Epithelial cell of proximal tubule (primary cell): Measurements from ENCODE around the gene SELENOH. TPM values are rescaled to one million over a fixed set of nuclear protein-coding genes. Genes with fewer than 3 reads are reported as not detected.

Experiments used
- DNase-seq: peaks from one replicate; pipeline ENCODE4 v3.0.0-alpha.2; 2011; ENCODE audit warnings: low read depth
- H3K4me3 ChIP-seq: 2 replicates; pipeline ENCODE4 v1.5.1; 2011; ENCODE audit warnings: low read depth, mild to moderate bottlenecking, low read length
- CTCF ChIP-seq: conservative IDR thresholded peaks from 2 replicates; pipeline ENCODE4 v1.5.1; 2012; ENCODE audit warnings: low read depth, mild to moderate bottlenecking, low read length
- total RNA-seq: library from RNA; depleted of rRNA; stranded (reverse); fragments of >200 nt; gene quantifications from 2 replicates; pipeline ENCODE4 v1.2.3, GENCODE V29; 2015

Gene SELENOH
- total RNA-seq, 1 donor from 2014 or later: 279 TPM

- DNase-seq: no peak
- H3K4me3 ChIP-seq: no peak overlapping the region
- no peak for TF ChIP-seq CTCF
Measured at GRCh38 chr11:57773026-57773598, 31.8 kb downstream of the SELENOH start.

- no peak for TF ChIP-seq CTCF
- DNase-seq: no peak
- H3K4me3 ChIP-seq: no peak overlapping the region
Measured at GRCh38 chr11:57775491-57775890, 34.2 kb downstream of the SELENOH start.

DNA sequence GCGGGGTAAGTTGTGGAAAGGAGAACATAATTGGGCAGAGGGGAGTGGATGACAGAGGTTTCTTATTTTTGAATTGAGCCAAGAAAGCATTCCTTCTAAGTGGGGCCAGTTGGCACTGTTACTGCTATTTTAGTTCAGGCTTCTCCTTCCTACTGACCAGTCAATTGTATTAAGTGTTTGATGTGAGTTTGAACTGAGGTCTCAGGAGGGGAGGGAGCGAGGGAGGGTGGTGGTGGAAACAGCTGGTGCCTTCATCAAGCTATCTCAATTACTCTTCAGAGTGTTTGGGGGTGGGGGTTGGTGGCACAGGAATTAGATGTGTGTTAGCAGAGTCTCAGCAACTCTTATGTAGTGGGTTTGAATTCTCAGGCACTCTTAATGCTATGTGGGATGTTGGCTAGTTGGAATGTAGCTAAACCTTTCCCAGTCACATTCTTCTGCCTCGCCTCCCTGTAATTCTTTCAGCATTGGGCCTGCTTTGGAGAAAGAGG, 34.8 kb downstream of the SELENOH start:
- H3K4me3 ChIP-seq: no peak overlapping the region
- DNase-seq: no peak
- no peak for TF ChIP-seq CTCF

DNA sequence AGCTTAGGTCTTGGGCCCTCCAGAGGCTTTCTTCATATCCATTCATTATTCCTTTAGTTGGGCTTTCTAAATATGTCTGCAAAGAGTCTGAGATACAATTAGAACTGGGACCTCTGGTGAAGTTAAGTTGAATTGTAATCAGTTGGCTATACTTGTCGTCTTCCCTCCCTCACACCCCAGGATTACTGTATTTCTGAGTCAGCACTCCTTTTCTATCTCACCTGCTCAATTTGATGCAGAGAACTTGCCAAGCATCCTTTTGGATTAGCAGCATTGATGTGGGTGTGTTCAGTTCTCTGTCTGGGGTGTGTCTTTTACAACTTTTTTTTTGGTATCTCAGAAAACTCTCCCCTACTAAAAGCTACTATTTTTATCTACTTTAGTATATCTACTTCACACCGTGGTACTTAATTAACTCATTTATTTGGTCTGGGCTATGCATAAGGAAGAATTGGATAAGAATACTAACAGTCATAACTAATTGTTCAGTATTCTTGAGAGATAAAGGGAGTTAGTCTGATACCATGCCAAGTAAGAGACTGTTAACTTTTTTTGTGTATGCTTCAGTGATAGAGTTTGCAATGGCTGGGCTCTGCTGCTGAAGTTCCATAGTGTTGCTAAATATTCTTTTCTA, 35.4 kb downstream of the SELENOH start:
- H3K4me3 ChIP-seq: no peak overlapping the region
- no peak for TF ChIP-seq CTCF
- DNase-seq: no peak

DNA sequence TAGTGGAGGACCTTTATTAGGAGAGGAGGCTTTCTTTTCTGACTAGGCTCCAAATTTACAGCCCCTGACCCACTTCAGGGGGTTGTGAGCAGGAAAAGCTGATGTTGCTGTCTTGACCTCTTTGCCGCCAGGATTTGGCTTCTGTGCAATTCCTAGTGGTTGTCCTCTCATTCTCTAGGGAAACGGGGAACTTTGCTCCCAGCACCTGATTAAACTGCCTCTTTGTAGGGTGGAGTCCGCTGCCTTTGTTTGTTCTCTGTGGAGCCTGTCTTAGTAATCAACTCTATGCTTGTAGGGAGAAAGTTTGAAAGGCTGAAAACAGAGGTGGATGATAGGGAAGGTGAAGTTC, 36.7 kb downstream of the SELENOH start:
- DNase-seq: no peak
- H3K4me3 ChIP-seq: peak overlapping the region; percentile 5
- TF ChIP-seq CTCF: no peak

DNA sequence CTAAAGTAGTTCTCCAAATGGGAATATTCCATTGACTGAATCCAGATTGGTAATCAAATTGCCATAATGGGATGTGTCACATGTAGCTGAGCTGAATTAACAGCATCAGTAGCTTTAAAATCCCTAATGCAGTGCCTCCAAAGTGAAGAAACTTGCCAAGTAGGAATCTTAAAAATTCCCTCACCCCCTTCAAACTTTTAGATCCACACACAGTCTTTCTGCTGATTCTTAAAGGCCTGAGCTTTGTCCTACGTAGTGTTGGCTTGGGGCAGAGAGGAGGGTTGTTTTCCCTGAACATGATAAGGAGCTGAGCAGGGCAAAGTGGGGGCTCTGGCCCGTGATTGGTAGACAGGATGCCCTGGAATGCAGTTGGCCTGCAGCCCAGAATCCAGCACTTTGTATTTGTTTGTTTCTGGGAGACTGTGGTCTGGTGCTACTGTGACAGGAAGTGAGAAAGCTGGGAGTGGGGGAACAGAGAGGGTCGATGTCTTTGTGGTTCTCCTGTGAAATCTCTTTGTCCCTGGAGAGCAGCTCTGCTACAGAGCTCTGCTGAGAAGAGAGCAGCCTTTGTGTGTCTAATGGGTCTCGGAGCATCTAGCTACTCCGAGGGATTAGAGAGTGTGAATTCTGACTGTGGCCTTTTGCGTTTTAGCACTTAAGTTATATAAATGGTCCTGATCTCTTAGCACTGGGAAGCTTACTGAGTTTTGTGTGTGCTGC, 37.2 kb downstream of the SELENOH start:
- TF ChIP-seq CTCF: no peak
- peak; percentile 90 for DNase-seq
- peak overlapping the region; percentile 5 for H3K4me3 ChIP-seq
